Parathyroid adenoma (tissue), 2 donors: ENCODE results near the gene KIF18A.

Source experiments
- H2AFZ ChIP-seq: fragments of 300-600 bp; sonication (generic); one replicate; pipeline ENCODE4 v1.7.0; 2017; ENCODE audit warnings: antibody characterized with exemption, mild to moderate bottlenecking
- H3K27ac ChIP-seq: fragments of 300-600 bp; sonication (generic); one replicate; pipeline ENCODE4 v1.7.0; 2017
- H3K27me3 ChIP-seq: fragments of 300-600 bp; sonication (generic); one replicate; pipeline ENCODE4 v1.7.0; 2017; ENCODE audit warnings: low read length; ENCODE audit not compliant: control insufficient read depth, insufficient read depth
- H3K36me3 ChIP-seq: fragments of 300-600 bp; sonication (generic); one replicate; pipeline ENCODE4 v1.7.0; 2017; ENCODE audit warnings: low read length; ENCODE audit not compliant: control insufficient read depth, insufficient read depth
- H3K4me1 ChIP-seq: fragments of 300-600 bp; sonication (generic); one replicate; pipeline ENCODE4 v1.7.0; 2017; ENCODE audit warnings: control low read depth
- H3K4me2 ChIP-seq: fragments of 300-600 bp; sonication (generic); one replicate; pipeline ENCODE4 v1.7.0; 2017; ENCODE audit warnings: low read length
- H3K4me3 ChIP-seq: fragments of 300-600 bp; sonication (generic); one replicate; pipeline ENCODE4 v1.7.0; 2017; ENCODE audit warnings: low read depth, low read length
- H3K79me2 ChIP-seq: fragments of 300-600 bp; sonication (generic); one replicate; pipeline ENCODE4 v1.7.0; 2017; ENCODE audit warnings: control low read depth
- H3K9ac ChIP-seq: fragments of 300-600 bp; sonication (generic); one replicate; pipeline ENCODE4 v1.7.0; 2017; ENCODE audit warnings: mild to moderate bottlenecking
- H3K9me3 ChIP-seq: fragments of 300-600 bp; sonication (generic); one replicate; pipeline ENCODE4 v1.7.0; 2017; ENCODE audit warnings: low read length; ENCODE audit not compliant: control insufficient read depth
- CTCF ChIP-seq: fragments of 300-600 bp; sonication (generic); IDR thresholded peaks from one replicate; pipeline ENCODE4 v1.7.0; 2017; ENCODE audit warnings: antibody characterized with exemption, mild to moderate bottlenecking
- donor health status: primary hyperparathyroidism.

KIF18A gene

GRCh38 chr11:28108958-28109357 is 1.0 kb upstream of the KIF18A start:
- Histone ChIP-seq H3K9me3 (no peaks in the 10 kb centered on the region), H3K9ac (no peak overlapping the region), H3K36me3 (no peaks in the 10 kb centered on the region), H3K27ac (peak overlapping the region; percentile 64), H3K4me2 (peak overlapping the region; percentile 69), H3K4me3 (peak overlapping the region; percentile 73), H2AFZ (peak overlapping the region; percentile 55), H3K27me3 (no peaks in the 10 kb centered on the region), H3K79me2 (peaks cover 4% of the 10 kb centered on the region), H3K4me1 (no peaks in the 10 kb centered on the region)
- TF ChIP-seq CTCF = no peak

GRCh38 chr11:28107191-28107749 is 686 bp downstream of the KIF18A start:
- H3K9ac ChIP-seq = no peak overlapping the region
- H3K27ac ChIP-seq = peak overlapping the region; percentile 50
- H3K4me3 ChIP-seq = peak overlapping the region; percentile 73
- H3K27me3 ChIP-seq = no peaks in the 10 kb centered on the region
- peak overlapping the region; percentile 84 for H3K4me2 ChIP-seq
- H3K4me1 ChIP-seq = no peaks in the 10 kb centered on the region
- no peaks in the 10 kb centered on the region for H3K36me3 ChIP-seq
- TF ChIP-seq CTCF = no peak
- no peaks in the 10 kb centered on the region for H3K9me3 ChIP-seq
- peak overlapping the region; percentile 82 for H2AFZ ChIP-seq
- H3K79me2 ChIP-seq = peaks cover 4% of the 10 kb centered on the region

GRCh38 chr11:28106353-28107043 is 1.5 kb downstream of the KIF18A start:
- no peak overlapping the region for H3K4me3 ChIP-seq
- no peak overlapping the region for H2AFZ ChIP-seq
- no peak overlapping the region for H3K27ac ChIP-seq
- no peaks in the 10 kb centered on the region for H3K9me3 ChIP-seq
- H3K4me2 ChIP-seq = no peak overlapping the region
- no peak for TF ChIP-seq CTCF
- no peaks in the 10 kb centered on the region for H3K4me1 ChIP-seq
- H3K36me3 ChIP-seq = no peaks in the 10 kb centered on the region
- H3K9ac ChIP-seq = no peak overlapping the region
- H3K27me3 ChIP-seq = no peaks in the 10 kb centered on the region
- peaks cover 4% of the 10 kb centered on the region for H3K79me2 ChIP-seq

GRCh38 chr11:28105869-28106268 is 2.1 kb downstream of the KIF18A start:
- Histone ChIP-seq H3K4me3 (no peak overlapping the region), H3K79me2 (no peaks in the 10 kb centered on the region), H3K9me3 (no peaks in the 10 kb centered on the region), H3K27me3 (no peaks in the 10 kb centered on the region), H3K36me3 (no peaks in the 10 kb centered on the region), H2AFZ (no peak overlapping the region), H3K4me1 (no peaks in the 10 kb centered on the region), H3K4me2 (no peak overlapping the region), H3K9ac (no peak overlapping the region), H3K27ac (no peak overlapping the region)
- TF ChIP-seq CTCF = no peak

GRCh38 chr11:28104984-28105383 is 3.0 kb downstream of the KIF18A start:
- no peak overlapping the region for H2AFZ ChIP-seq
- H3K4me1 ChIP-seq = no peaks in the 10 kb centered on the region
- no peak for TF ChIP-seq CTCF
- no peak overlapping the region for H3K27ac ChIP-seq
- no peak overlapping the region for H3K4me2 ChIP-seq
- no peaks in the 10 kb centered on the region for H3K36me3 ChIP-seq
- H3K9me3 ChIP-seq = no peaks in the 10 kb centered on the region
- no peak overlapping the region for H3K9ac ChIP-seq
- H3K4me3 ChIP-seq = no peak overlapping the region
- no peaks in the 10 kb centered on the region for H3K79me2 ChIP-seq
- H3K27me3 ChIP-seq = no peaks in the 10 kb centered on the region
